Mammary epithelial cell (primary cell): ENCODE data around the gene TFEB.

Source experiments
- EZH2 ChIP-seq: IDR thresholded peaks from 2 replicates; pipeline ENCODE4 v1.6.1; 2012; ENCODE audit warnings: low read length, inconsistent platforms, borderline replicate concordance
- TF ChIP-seq, protein P1 (sequence below), 2 donors: IDR thresholded peaks in 1 of 2; conservative IDR thresholded peaks in 1 of 2; 2 replicates each; pipeline ENCODE4 v1.5.1; 2011 to 2012; ENCODE audit warnings: inconsistent platforms in 2 of 2, low read length in 2 of 2, mild to moderate bottlenecking in 2 of 2, control low read depth in 1 of 2, low read depth in 1 of 2; ENCODE audit not compliant: insufficient read depth in 1 of 2; ENCODE audit errors: extremely low read depth in 1 of 2

DNA sequence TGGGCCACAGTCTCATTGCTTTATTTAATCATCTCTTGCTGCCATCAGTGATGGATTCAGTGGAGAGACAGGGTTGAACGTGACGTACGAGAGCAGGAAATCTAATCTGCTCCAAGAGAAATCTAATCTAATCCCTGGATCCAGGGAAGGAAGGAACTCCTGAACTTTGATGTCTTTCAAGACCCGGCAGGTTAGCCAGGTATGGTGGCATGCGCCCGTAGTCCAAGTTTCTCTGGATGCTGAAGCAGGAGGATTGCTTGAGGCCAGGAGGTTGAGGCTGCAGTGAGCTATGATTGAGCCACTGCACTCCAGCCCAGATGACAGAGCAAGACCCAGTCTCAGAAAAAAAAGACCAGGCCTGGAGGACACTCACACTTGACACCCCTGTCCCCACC lies 23.2 kb upstream of the TFEB start:
- TF ChIP-seq, protein P1, sequence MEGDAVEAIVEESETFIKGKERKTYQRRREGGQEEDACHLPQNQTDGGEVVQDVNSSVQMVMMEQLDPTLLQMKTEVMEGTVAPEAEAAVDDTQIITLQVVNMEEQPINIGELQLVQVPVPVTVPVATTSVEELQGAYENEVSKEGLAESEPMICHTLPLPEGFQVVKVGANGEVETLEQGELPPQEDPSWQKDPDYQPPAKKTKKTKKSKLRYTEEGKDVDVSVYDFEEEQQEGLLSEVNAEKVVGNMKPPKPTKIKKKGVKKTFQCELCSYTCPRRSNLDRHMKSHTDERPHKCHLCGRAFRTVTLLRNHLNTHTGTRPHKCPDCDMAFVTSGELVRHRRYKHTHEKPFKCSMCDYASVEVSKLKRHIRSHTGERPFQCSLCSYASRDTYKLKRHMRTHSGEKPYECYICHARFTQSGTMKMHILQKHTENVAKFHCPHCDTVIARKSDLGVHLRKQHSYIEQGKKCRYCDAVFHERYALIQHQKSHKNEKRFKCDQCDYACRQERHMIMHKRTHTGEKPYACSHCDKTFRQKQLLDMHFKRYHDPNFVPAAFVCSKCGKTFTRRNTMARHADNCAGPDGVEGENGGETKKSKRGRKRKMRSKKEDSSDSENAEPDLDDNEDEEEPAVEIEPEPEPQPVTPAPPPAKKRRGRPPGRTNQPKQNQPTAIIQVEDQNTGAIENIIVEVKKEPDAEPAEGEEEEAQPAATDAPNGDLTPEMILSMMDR (conservative IDR thresholded peaks at IDR 0.05 in 1 of 2, IDR thresholded peaks at IDR 0.05 in 1 of 2; ENCODE audit: extremely low read depth in 1 of 2, insufficient read depth in 1 of 2, low read depth in 1 of 2, low read length in 2 of 2), result no peak
- no peak for TF ChIP-seq EZH2
